Stimulated activated CD4-positive, alpha-beta T cell treated with anti-CD3 and anti-CD28 coated beads, Interleukin-1b, Interleukin-23, amount 100 ng/mL, for 24 hours (primary cell): ENCODE results near the gene MRGPRD.
A peak's percentile ranks its signal among the peaks of the same experiment; 100 is the strongest.

Source experiments
- DNase-seq, 4 experiments: peaks; one replicate each; pipeline ENCODE4 v3.0.0-alpha.2; 2020; ENCODE audit warnings: low read depth in 4 of 4, low spot score in 1 of 4

Gene MRGPRD, protein sequence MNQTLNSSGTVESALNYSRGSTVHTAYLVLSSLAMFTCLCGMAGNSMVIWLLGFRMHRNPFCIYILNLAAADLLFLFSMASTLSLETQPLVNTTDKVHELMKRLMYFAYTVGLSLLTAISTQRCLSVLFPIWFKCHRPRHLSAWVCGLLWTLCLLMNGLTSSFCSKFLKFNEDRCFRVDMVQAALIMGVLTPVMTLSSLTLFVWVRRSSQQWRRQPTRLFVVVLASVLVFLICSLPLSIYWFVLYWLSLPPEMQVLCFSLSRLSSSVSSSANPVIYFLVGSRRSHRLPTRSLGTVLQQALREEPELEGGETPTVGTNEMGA

DNA sequence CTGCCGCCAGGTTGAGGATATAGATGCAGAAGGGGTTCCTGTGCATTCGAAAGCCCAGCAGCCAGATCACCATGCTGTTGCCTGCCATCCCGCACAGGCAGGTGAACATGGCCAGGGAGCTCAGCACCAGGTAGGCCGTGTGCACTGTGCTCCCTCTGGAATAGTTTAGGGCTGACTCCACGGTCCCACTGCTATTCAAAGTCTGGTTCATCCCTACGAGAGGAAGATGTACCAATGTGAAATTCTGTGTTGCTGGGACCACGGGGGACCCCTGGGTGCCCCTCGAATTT is at the start of gene MRGPRD:
Gene MRGPRD (minus strand): TSS at position 211 of the 290 bp plus-strand sequence. CDS start 0 bp downstream, at position 211.
- no peak for DNase-seq

DNA sequence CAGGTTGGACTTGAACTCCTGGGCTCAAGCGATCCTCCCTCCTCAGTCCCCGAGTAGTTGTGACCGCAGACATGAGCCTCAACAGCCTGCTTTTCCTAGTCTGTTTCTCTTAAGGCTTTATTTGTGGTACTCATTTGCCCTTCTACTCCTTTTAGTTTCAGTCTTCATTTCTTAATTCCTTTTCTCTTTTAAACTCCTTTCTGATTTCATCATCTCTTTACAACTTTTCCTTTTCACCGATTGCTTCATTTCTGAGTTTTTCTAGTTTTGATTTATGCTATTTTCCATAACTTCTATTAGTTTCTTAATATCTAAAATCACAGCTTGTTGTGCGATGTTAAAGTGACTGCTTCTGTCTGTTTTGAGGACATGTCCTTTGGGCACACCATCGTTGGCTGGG is 49.5 kb upstream of the MRGPRD start:
- no peak for DNase-seq

DNA sequence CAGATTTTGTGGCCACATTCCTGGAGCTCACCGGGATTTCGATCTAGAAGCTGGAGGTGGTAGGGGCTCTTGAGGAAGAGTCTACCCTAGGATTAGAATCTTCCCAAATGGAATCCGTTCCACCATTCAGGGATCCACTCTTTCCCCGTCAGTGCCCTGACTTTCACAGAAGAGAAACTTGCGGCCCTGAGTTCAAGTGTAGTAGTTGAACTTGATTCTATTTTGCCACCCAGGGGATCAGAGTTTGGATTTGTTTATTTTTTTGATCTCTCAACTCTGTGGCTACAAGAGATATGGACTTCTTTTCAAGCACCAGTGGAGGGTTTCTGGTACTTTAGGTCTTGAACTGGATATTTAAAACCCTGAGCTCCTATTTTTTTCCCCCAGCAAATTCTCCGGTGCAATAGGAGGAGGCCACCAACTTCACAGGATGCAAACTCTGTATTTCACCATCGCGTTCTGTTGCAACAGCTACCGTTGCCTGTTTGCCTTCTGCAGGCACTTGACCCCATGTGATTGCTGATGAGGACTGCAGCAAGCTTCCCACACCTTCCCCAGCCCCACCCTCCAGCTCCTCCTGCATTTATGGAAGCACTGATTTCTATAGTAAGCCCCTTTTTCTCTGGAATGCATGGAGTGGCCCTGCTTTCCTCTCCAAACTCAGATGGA is 47.1 kb upstream of the MRGPRD start:
- DNase-seq: no peak

DNA sequence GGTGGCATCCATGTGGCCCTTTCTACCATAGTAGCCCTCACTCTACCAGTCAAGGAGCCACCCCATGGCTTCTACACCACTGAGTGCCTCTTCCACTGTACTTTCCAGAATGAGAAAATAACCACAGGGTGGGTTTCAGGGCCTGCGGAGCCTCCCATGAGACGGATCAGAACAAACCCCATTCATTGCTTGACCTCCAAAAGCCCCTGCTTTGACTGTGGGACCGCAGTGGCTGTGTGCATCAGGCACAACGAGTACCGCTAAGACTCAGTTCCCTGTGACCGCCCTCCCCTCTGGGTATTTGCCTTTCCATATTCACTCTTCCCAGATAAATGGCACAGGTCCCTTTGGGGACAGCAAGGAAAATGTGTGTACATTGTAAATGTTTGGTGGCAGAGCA is 43.7 kb upstream of the MRGPRD start:
- no peak for DNase-seq

DNA sequence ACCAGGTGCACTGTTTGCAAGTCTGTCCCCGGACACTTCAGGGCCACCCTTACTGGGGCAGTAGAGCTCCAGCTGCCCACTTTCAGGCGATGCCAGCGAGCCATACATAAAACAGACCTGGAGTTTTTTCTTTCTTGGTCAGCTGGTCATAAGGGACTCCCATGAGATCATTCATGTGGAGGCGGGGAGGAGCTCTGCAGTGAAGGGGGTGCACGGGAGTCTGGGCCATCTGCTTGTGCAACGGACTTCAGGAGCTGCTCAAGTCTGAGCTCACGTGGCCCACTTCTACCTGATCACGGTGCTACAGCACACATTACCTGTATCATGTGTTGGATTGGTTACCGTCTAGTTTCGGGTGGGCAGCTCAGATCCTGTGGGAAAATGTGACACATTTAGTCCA is 41.5 kb upstream of the MRGPRD start:
- DNase-seq: no peak

DNA sequence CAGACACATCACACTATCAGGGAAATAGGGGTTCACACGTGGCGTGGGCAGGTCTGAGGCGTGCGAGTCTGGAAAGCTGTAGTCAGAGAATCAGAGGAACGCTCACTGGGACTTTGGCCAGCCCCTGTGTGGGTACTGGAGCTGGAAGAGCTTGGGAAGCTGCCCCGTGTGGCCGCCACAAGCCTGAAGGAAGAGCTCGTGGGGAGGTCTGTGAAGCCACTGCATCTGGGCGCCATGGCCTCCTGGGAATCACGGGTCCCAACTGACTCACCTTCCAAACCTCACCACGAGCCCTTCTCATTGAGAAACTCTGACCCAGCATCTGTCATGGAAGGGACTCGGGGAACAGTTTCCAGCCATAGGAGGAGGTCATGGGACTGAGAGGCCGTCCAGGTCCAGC is 38.1 kb upstream of the MRGPRD start:
- no peak for DNase-seq

DNA sequence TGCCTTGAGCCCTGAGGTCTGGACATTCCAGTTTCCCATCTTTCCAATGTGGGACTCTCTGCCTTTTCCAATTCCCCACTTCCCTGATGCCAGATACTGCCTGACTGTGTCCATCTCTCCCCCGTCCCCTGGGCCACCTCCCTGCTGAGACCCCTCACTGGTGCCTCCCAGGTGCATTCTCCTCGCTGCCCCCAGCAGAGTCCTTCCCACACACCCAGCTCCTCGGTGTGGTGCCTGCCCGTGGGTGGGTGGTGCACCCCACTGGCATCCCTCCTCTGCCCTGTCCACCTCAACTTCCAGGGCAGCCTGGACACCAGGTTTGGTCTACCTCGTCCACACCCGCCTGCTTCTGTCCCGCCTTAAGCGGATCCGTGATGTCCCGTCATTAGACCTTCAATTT is 37.2 kb upstream of the MRGPRD start:
- DNase-seq: no peak

DNA sequence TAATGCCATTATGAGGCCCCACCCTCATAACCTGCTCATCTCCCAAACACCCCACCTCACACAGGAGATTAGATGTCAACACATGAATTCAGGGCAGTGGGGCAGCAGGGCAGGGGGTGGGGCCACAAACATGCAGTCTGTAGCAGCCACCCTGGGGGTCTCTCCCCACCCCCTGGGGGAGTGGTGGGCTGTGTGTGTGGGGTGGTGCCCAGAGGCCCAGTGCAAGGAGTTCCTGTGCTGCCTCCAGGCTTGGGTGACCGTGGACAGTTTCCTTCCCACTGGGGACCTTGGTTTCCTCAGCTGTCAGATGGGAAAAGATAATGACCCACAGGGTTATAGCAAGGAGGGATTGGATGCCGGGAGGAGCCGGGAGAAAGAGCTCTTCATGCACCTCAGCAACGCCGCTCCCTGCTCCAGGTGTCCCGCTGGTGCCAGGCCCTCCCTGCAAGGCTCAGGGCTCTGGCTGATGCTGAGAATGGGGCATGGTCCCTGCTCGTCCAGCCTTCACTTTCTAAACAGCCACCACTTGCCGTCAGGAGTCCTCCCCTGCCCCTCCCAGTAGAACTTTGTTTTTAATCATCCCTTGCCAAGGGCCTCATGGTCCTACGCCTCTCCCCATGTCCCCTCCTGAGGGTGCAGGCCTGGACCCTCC is 34.2 kb upstream of the MRGPRD start:
- DNase-seq: no peak

DNA sequence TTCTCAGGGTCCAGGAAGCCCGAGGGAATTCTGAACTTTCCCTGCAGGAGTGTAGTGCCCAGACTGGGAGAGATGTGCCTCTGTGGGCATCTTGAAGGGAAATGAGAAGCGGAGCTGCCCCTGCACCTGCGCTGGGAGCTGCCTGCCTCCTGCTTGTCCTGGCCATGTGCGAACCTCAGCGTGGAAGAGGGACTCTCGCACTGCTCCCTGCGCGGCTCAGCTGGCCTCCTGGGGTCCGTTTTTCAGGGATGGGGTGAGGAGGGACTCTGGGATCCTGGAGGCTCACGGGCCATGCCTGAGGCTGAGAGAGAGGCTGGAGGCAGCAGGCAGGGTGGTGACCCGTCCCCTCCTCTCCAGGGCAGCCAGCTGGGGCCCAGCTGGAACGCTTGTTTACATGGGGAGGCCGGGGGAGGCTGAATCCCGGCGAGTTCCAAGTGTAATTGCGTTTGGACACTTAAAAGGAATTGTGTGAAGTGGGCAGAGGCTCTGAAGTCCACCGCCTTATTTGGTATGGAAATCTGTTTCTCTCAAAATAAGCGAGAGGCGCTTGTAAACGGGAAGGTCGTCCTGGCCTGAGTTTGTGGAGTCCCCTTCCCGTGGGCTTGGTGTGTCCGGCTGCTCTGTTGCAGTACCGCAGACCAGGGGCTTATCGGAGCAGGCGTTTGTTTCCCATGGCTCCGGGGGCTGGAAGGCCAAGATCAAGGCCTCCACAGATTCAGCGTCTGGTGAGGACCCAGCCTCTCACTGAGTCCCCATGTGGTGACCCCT is 33.5 kb upstream of the MRGPRD start:
- DNase-seq: no peak

DNA sequence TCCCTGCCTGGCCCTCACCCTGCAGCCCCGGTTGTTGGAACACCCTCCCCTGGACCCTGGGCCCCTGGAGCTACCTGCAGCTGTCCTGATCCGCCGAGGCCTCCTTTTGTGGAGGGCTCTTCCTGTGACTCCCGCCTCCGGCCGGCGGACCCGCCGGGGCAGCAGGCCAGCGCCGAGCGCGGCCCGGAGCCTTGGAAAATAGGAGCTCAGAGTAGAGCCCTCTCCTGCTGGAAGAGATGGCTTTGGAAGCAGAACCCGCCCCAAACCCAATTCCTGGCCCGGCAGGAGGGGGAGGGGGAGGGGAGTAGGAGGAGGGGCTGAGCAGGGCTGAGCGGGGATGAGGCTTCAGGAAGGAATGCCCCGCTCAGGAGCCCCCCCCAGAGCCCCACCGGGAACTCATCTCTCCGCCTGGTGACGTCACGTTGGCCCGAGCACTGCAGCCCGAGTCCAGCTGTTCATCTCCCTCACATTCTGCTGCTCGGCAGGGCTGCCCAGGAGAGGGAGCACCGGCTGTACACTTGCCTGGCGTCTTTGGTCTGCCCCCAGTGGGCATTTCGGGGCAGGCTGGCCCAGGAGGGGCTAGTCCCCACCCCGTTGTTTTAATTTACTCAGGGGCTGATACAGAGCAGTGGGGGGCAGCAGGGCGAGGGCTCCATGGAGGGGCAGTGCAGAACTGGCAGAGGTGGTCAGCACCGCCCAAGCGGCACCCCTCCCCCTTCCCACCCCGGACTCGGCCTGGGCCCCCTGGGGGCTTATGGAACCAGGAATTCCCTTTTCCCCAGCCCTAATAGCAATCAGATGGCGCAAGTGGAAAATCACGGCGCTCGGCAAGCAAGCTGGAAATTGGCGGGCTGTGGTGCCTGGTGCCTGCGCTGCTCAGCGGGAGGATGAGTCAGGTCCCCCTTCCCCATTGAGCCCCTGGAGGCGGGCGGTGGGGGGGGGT is 32.5 kb upstream of the MRGPRD start, which contains the start of gene MRGPRF:
Gene MRGPRF (minus strand): TSS at position 238 of the 943 bp plus-strand sequence. CDS start 3,345 bp downstream, outside the sequence.
- DNase-seq: no peak

DNA sequence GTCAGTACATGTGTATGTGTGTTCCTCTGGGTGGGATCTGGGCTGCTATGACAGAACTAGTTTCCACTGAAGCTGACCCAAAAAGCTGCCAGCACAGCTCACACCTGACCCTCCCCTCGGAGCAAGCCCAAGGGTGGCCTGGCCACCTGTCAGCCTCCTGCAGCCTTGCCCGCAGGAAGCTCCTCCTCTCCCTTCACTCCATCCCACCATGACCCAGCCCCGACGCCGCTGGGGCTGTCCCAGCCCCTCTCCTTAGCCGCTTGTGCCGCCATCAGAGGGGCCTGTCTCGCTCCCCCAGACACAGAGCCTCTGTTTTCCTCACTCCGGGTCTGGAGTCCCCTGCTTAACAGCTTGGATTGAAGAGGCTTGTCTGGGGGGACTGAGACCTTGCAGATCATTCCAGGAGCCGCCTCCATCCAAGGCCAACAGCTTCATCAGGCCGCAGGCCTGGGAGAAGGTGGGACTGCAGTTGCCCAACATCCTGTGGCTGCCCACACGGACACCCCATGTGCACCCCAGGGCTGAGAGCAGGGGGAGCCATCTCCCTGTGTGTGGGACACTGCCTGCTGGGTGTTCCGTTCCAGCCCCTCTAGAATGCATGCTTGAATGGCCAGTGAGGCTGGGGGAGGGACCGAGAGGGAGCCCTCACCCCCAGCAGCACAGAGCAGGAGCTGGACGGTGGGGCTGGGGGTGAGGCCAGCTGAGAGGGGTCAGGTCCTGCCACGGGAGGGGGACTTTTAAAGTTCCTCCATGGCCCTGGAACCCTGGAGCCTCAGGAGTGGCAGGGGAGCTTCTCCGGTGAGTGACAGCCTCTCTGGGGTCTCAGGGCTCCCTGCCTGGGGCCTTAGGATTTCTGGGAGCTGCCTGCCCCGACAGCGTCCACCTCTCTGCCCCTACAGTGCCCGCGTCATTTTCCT is 31.6 kb upstream of the MRGPRD start:
- no peak for DNase-seq

DNA sequence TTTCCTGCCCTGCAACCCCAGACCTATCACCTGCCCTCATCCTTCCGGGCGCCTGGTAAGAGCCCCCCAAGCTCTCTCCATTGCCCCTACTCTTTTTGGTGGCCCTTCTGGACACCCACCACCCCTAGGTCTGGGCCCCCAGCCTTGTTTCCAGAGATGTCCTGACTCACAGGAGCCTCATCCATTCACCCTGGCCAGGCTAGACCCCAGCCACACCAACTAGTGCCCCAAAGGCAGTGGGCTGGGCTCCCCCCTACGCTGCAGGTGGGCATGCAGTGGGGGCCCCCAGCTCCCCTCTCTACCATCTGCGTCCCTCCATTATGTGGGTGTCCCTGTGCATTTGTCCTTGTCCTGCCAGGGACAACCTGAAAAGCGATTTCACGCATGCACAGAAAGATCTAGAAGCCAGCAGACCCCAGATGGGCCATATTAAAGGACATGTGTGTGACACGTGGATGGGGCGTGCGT is 30.9 kb upstream of the MRGPRD start:
- DNase-seq: no peak

DNA sequence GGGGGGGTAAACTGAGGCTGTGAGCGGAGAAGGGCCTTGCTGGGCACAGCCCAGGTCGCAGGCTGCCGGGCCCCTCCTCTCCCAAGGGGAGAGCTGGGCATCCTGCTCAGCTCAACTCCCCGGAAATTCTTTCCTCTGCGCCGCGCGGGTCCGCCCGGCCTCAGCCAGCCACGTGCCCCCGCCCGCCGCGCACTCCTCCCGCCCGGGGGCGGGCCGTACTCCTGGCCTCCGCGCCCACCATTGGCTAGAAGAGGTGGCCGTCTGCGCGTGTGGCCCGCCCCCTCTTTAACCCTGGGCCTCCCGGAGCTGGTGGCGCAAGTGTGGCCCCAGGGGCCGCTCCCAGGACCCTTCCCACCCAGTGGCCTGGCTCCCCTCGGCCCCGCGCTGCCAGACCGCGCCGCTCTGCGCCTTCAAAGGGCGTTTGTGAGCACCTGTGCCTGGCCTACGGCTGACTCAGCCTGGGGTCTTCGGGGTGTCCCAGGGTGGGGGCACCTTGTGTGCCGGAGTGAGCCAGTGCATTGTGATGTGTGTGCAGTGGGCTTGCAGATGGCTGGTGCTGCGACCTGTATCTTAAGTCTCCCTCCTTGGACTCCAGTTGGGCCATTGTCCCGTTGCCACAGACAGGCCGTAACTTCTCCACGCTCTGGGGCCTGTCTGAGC is 30.3 kb upstream of the MRGPRD start:
- peak in 2 of 4 experiments; percentile 13 to 32 for DNase-seq

DNA sequence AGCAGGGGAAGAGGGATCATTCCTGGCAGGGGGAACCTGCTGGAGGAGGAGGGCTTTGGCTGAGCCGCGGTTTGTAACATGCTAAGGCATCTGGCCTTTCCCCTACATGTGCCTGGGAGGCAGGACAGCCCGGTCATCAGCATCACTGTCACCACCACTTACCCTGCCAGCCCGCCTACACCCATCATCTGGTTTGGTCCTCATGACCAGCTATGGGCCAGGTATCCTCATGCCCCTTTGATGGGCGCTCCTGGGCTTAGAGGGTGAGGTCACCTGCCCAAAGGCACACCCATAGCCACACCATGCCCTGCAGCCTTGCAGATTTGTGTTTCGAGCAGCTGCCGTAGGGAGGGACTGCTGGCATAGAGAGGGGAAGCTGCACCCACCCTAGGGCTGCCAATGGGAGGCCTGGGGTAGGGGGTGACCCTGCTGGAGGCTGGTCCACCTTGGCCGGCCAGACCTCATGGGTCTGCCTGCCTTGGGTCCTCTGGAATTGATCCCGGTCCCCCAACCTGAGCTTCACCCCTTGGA is 29.6 kb upstream of the MRGPRD start:
- no peak for DNase-seq

DNA sequence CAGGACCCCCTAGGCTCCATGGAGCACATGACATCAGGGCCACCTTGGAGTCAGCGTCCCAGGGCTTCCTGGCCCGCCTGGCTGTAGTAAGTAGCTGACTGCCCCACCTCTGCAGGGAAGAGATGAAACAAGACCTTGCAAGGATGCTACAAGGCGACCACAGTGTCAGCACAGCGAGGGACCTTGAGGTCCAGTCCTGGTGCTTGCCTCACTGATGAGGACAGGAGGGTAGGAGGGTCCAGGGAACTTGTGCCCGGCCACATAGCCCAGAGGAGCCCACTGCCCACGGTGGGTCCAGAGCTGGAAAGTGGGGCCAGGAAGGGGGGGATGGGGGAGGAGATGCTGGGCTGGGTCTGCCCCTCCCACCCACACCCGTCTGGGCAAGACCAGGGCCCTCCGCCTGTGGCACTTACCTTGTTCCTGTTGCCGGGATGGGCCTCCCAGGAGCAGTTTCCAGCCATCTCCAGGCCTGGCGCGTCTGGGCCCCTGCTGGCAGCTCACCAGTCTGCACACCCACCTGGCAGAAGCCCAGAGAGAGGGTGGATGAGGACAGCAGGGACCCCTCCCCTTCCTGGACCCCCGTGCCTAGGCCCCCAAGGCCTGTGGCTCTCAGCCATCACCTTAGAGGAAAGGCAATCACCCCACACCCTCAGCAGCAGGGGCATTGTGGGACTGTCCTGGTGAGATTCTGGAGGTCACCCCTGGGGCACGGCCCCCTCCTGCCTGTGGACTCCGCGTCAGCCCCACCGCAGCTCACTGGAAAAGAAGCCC is 28.8 kb upstream of the MRGPRD start:
- DNase-seq: no peak

DNA sequence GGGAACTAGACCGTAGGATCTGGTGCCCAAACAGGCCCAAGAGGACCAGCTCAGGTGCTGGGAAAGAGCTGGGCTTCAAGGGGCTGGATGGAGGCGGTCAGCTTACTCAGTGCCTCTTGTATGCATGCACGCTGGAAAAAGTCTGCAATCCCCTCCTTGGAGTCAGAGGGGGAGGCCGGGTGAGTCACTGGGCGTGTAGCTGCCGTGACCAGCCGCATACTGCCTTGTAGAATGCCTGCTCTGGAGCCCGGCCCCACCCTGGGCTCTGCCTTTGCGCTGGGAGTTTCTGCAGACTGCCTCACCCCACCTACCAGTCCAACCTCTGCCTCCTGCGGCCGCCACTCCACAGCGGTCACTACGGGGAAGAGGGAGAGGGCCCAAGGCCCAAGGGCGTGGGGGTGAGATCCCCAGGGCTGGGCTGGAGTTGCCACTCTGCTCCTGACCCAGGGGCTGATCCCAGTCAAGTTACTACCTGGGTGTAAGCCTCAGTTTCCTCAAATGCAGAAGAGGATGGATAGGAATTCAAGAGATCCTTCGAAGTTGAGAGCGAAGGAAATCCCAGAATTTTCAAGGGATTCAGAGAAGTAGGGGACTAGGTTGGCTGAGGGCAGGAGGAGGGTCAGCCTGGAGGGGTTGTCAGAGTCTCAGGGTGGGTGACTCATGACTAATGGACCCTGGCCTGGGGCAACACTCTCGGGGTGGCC is 28.1 kb upstream of the MRGPRD start:
- no peak for DNase-seq

DNA sequence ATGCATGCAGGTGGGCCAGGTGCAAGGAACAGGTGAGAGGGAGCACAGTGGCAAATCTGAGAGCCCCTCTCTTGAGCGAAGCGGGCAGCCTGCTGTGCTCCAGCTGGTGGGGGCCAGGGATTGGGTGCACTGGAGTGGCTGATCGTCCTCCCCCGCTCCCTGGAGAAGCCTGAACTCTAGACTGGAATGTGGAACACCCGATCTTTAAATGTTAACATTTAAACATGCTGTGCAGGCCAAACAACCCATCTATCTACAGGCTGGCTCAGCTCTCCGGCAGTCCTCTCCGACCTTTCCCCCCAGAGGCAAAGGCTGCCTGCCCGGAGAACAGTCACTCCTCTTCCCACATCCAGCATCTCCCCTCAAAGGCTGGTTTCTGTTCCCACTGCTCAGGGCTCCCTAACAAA is 27.2 kb upstream of the MRGPRD start:
- DNase-seq: no peak
